Nephron progenitor cell (in vitro differentiated cells): ENCODE measurements around the gene HSPB7.
A peak's percentile ranks its signal among the peaks of the same experiment; 100 is the strongest.

Source experiments
- DNase-seq: peaks from one replicate; pipeline ENCODE4 v3.0.0; 2021
- H3K27ac Mint-ChIP-seq: 2 replicates; pipeline ENCODE4 v1.8.0; 2021; ENCODE audit warnings: mild to moderate bottlenecking, moderate library complexity, mixed read lengths
- H3K27me3 Mint-ChIP-seq: 2 replicates; pipeline ENCODE4 v1.8.0; 2021; ENCODE audit warnings: mild to moderate bottlenecking, low read depth, mixed read lengths; ENCODE audit not compliant: poor library complexity
- H3K36me3 Mint-ChIP-seq: 2 replicates; pipeline ENCODE4 v1.8.0; 2021; ENCODE audit warnings: low read depth, mixed read lengths
- H3K4me1 Mint-ChIP-seq: 2 replicates; pipeline ENCODE4 v1.8.0; 2021; ENCODE audit warnings: mixed read lengths
- H3K4me3 Mint-ChIP-seq: 2 replicates; pipeline ENCODE4 v1.8.0; 2021; ENCODE audit warnings: mild to moderate bottlenecking, moderate library complexity, mixed read lengths
- H3K9me3 Mint-ChIP-seq: 2 replicates; pipeline ENCODE4 v1.8.0; 2021; ENCODE audit warnings: mild to moderate bottlenecking, moderate library complexity, mixed read lengths
- TF ChIP-seq, protein P1 (sequence below): fragments of 200-600 bp; sonication (generic); IDR thresholded peaks from 2 replicates; pipeline ENCODE4 v1.5.0; 2021; ENCODE audit warnings: antibody characterized with exemption

HSPB7 gene

DNA sequence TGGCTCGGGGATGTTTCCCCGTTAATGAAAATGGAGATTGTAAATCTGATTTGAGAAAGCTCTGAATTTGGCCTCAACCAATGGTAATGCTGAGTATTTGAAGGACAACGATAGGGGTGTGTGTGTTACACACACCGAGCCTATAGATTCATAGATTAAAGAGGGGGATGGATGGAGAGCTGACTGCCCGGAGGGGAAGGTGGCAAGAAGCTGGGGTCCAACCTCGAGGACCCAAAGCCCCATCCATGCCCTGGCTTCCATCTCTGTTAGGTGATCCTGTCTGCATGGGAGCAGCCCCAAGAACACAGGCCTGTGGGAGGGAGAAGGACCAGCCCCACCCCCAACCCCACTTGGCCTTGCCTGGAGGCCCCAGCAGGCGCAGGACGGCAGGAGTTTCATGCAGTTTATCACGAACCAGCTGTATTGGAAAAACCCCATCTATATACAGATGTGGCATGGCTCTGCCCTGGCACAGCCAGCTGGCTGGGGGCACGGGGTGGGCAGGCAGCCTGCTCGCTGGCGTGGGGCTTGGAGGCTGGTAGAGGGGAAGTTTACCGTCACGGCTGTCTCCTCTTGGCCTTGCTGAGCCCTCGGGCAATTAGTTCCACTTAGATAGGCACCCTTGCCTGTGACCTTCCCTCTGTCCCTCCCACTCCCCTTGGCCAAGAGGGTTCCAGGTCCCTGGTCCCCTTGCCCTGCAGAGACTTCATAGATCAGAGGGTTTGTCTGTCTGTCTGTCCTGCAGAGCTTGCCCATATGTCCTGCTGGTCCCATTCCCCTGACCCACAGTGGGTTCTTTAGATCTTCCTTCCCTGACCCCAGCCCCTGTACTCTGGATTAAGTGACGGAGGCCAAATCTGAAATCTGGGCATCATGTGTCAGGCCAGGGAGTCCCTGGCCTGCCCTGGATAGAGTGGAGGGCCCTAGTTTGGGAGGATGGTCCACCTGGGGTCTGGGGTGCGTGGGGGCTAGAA is 3.0 kb downstream of the HSPB7 start:
- no peaks in the 10 kb centered on the region for H3K36me3 Mint-ChIP-seq
- H3K4me1 Mint-ChIP-seq = peaks cover 51% of the 10 kb centered on the region
- peaks cover 20% of the 10 kb centered on the region for H3K27me3 Mint-ChIP-seq
- TF ChIP-seq, protein P1, sequence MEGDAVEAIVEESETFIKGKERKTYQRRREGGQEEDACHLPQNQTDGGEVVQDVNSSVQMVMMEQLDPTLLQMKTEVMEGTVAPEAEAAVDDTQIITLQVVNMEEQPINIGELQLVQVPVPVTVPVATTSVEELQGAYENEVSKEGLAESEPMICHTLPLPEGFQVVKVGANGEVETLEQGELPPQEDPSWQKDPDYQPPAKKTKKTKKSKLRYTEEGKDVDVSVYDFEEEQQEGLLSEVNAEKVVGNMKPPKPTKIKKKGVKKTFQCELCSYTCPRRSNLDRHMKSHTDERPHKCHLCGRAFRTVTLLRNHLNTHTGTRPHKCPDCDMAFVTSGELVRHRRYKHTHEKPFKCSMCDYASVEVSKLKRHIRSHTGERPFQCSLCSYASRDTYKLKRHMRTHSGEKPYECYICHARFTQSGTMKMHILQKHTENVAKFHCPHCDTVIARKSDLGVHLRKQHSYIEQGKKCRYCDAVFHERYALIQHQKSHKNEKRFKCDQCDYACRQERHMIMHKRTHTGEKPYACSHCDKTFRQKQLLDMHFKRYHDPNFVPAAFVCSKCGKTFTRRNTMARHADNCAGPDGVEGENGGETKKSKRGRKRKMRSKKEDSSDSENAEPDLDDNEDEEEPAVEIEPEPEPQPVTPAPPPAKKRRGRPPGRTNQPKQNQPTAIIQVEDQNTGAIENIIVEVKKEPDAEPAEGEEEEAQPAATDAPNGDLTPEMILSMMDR = no peak
- DNase-seq = peak; percentile 48
- H3K9me3 Mint-ChIP-seq = no peaks in the 10 kb centered on the region
- peak overlapping the region; percentile 70 for H3K27ac Mint-ChIP-seq
- peak overlapping the region; percentile 22 for H3K4me3 Mint-ChIP-seq

DNA sequence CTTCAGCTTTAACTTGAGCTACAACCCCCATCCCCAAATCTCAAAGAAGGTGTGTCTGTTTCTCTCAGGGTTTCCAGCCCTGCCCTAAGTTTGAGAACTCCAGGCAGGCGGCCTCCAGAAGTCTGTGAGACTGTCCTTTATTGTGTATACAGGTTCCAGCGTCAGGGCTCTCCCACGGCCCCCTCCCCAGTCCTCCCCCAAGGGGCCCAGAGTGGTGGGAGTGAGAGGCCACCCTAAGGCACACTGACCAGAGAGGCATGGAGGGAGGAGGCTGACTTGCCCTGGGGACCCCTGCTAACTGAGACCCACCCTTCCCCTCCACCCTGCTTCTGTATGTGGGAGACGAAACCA is 4.0 kb downstream of the HSPB7 start:
- H3K9me3 Mint-ChIP-seq = no peaks in the 10 kb centered on the region
- peaks cover 42% of the 10 kb centered on the region for H3K4me1 Mint-ChIP-seq
- DNase-seq = no peak
- H3K27me3 Mint-ChIP-seq = peaks cover 16% of the 10 kb centered on the region
- no peak overlapping the region for H3K27ac Mint-ChIP-seq
- peak overlapping the region; percentile 30 for H3K4me3 Mint-ChIP-seq
- TF ChIP-seq, protein P1 = no peak
- H3K36me3 Mint-ChIP-seq = no peaks in the 10 kb centered on the region

DNA sequence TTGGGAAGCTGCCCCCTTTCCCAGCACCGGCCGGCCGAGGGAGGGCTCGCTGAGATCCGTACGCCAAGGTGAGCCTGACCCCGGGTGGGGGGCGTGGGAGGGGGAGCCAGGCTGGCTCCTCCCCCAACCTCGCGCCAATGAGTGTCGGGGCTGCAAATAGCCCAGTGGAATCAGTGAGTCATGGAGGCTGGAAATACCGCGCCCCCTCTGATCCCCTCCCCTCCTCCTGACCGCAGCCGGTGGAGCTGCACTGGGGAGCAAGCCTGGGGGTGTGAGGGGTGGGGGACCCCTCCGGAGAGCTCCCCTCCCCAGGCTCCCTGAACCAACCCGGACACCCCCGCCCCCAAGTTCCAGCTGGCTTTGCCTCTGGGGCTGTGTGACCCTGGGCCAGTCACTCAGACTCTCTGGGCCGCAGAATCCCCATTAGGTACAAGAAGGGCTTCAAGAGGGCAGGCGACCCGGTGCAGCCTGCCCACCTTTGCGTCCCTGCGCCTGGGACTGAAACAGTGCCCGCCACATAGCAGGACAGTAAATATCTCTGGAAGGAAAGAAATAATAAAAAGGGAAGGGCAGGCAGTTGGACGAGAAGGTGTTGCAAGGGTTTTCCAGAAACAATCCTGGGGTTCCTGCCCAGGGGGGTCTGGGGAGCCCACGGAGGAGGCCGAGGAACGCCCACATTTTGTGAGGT is 4.5 kb downstream of the HSPB7 start:
- Mint-ChIP-seq H3K27ac (no peak overlapping the region), H3K4me1 (peaks cover 37% of the 10 kb centered on the region), H3K4me3 (peak overlapping the region; percentile 30), H3K36me3 (no peaks in the 10 kb centered on the region), H3K9me3 (no peaks in the 10 kb centered on the region), H3K27me3 (peaks cover 18% of the 10 kb centered on the region)
- DNase-seq = peak; percentile 62
- TF ChIP-seq, protein P1 = no peak

DNA sequence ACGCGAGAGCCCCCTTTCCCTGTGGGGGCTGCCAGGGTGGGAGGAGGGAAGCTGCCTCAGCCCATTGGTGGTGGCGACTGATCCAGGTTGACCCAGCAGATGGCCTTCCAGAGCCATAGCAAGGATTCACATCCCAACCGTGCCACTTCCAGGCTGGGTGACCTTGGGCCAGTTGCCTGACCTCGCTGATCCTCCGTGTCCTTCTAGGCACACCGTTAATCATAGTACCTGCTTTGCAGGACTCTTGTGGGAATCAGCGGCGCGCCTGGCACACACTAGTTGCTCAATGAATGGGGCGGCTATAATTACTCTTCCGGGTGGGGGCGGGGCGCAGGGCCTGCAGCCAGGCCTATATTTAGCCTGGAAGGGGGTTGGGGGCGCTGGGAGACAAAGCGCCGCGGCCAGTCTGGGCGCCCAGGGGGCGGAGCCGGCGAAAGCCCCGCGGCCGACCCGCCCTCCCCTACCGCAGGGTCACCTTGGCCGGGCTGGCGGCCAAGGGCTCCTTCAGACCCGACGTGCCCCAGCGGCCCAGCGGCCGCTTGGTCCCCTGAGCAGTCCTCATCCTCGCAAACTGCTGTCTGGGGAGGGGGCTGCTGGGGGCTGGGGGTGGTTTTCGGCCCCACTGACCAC is 5.1 kb downstream of the HSPB7 start:
- H3K9me3 Mint-ChIP-seq = no peaks in the 10 kb centered on the region
- no peak overlapping the region for H3K27ac Mint-ChIP-seq
- peaks cover 30% of the 10 kb centered on the region for H3K4me1 Mint-ChIP-seq
- TF ChIP-seq, protein P1 = no peak
- peak; percentile 66 for DNase-seq
- H3K27me3 Mint-ChIP-seq = peaks cover 21% of the 10 kb centered on the region
- H3K4me3 Mint-ChIP-seq = no peak overlapping the region
- H3K36me3 Mint-ChIP-seq = no peaks in the 10 kb centered on the region

DNA sequence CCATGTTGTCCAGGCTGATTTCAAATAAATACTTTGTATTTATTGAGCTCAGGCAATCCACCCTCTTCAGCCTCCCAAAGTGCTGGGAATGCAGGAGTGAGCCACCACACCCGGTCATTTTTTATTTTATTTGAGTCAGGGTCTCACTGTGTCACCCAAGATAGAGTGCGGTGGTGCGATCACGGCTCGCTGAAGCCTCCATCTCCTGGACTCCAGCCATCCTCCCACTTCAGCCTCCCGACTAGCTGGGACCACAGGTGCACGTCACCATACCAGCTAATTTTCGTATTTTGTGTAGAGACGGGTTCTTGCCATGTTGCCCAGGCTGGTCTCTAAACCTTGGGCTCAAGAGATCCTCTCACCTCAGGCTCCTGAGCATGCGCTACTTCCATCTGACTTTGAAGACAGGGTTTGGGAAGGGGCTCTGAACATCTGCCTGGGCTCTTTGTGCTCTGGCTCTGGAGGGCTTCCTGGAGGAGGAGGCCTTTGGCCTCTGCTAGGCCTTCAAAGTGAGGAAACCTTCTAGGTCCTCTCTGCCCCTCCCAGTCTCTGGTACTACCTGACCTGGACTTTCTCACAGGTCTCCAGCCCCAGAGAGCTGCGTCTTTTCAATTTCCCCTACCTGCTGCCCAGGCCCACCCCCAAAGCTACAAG is 5.8 kb downstream of the HSPB7 start:
- Mint-ChIP-seq H3K4me3 (no peak overlapping the region), H3K27ac (no peak overlapping the region), H3K27me3 (peaks cover 21% of the 10 kb centered on the region)

More for the DNA sequence above, 5.8 kb downstream of the HSPB7 start:
- Mint-ChIP-seq H3K9me3 (no peaks in the 10 kb centered on the region), H3K4me1 (peaks cover 27% of the 10 kb centered on the region), H3K36me3 (no peaks in the 10 kb centered on the region)
- TF ChIP-seq, protein P1 = no peak
- DNase-seq = no peak
